NCI-H2171 (cell line): Measurements from ENCODE around the gene PADI3.

Source experiments
- DNase-seq: peaks from one replicate; lab custom pipeline; 2025; lab: John Stamatoyannopoulos, UW

PADI3 gene

GRCh38 chr1:17248781-17249180 is at the start of gene PADI3:
Gene PADI3, plus strand, starts transcription at chr1:17249098. Its CDS starts 40 bp downstream, at chr1:17249138.
- no peak for DNase-seq

GRCh38 chr1:17199267-17200044 is 49.4 kb upstream of the PADI3 start:
- no peak for DNase-seq

- no peak for DNase-seq
Measured at GRCh38 chr1:17200246-17200645, 48.7 kb upstream of the PADI3 start.

GRCh38 chr1:17200756-17201155 is 48.1 kb upstream of the PADI3 start:
- DNase-seq: no peak

- DNase-seq: no peak
Measured at GRCh38 chr1:17201201-17202021, 47.5 kb upstream of the PADI3 start.

- DNase-seq: no peak
Measured at GRCh38 chr1:17204546-17205440, 44.1 kb upstream of the PADI3 start, which contains the start of gene PADI1. Gene PADI1, plus strand, starts transcription at chr1:17205128. Its CDS starts 90 bp downstream, at chr1:17205218.

GRCh38 chr1:17205652-17206051 is 43.2 kb upstream of the PADI3 start:
- DNase-seq: no peak

- no peak for DNase-seq
Measured at GRCh38 chr1:17206196-17206595, 42.7 kb upstream of the PADI3 start.

- DNase-seq: no peak
Measured at GRCh38 chr1:17207046-17207445, 41.9 kb upstream of the PADI3 start.

GRCh38 chr1:17207540-17207939 is 41.4 kb upstream of the PADI3 start:
- no peak for DNase-seq

GRCh38 chr1:17207966-17208418 is 40.9 kb upstream of the PADI3 start:
- DNase-seq: no peak

GRCh38 chr1:17208546-17208945 is 40.4 kb upstream of the PADI3 start:
- DNase-seq: no peak

- no peak for DNase-seq
Measured at GRCh38 chr1:17209430-17209829, 39.5 kb upstream of the PADI3 start.

- DNase-seq: no peak
Measured at GRCh38 chr1:17210176-17210575, 38.7 kb upstream of the PADI3 start.

- no peak for DNase-seq
Measured at GRCh38 chr1:17211377-17211776, 37.5 kb upstream of the PADI3 start.

- DNase-seq: no peak
Measured at GRCh38 chr1:17212009-17212408, 36.9 kb upstream of the PADI3 start.

- peak; percentile 71 for DNase-seq
Measured at GRCh38 chr1:17212487-17213121, 36.3 kb upstream of the PADI3 start.

GRCh38 chr1:17213148-17213781 is 35.6 kb upstream of the PADI3 start:
- no peak for DNase-seq

GRCh38 chr1:17213782-17214148 is 35.1 kb upstream of the PADI3 start:
- DNase-seq: no peak

GRCh38 chr1:17214876-17215544 is 33.9 kb upstream of the PADI3 start:
- DNase-seq: no peak

- no peak for DNase-seq
Measured at GRCh38 chr1:17215545-17215890, 33.4 kb upstream of the PADI3 start.
